Nephron progenitor cell (in vitro differentiated cells): ENCODE data around the gene TMTC2.
"Not testable (repeated sequence)": the region's sequence is repeated elsewhere in the genome, so short reads cannot be mapped to it uniquely, and the experiment has no call there.

ENCODE experiments used
- DNase-seq: peaks from one replicate; pipeline ENCODE4 v3.0.0; 2021
- H3K27ac Mint-ChIP-seq: 2 replicates; pipeline ENCODE4 v1.8.0; 2021; ENCODE audit warnings: mild to moderate bottlenecking, moderate library complexity, mixed read lengths
- H3K27me3 Mint-ChIP-seq: 2 replicates; pipeline ENCODE4 v1.8.0; 2021; ENCODE audit warnings: mild to moderate bottlenecking, low read depth, mixed read lengths; ENCODE audit not compliant: poor library complexity
- H3K36me3 Mint-ChIP-seq: 2 replicates; pipeline ENCODE4 v1.8.0; 2021; ENCODE audit warnings: low read depth, mixed read lengths
- H3K4me1 Mint-ChIP-seq: 2 replicates; pipeline ENCODE4 v1.8.0; 2021; ENCODE audit warnings: mixed read lengths
- H3K4me3 Mint-ChIP-seq: 2 replicates; pipeline ENCODE4 v1.8.0; 2021; ENCODE audit warnings: mild to moderate bottlenecking, moderate library complexity, mixed read lengths
- H3K9me3 Mint-ChIP-seq: 2 replicates; pipeline ENCODE4 v1.8.0; 2021; ENCODE audit warnings: mild to moderate bottlenecking, moderate library complexity, mixed read lengths
- TF ChIP-seq, protein P1 (sequence below): fragments of 200-600 bp; sonication (generic); IDR thresholded peaks from 2 replicates; pipeline ENCODE4 v1.5.0; 2021; ENCODE audit warnings: antibody characterized with exemption

Gene TMTC2

DNA sequence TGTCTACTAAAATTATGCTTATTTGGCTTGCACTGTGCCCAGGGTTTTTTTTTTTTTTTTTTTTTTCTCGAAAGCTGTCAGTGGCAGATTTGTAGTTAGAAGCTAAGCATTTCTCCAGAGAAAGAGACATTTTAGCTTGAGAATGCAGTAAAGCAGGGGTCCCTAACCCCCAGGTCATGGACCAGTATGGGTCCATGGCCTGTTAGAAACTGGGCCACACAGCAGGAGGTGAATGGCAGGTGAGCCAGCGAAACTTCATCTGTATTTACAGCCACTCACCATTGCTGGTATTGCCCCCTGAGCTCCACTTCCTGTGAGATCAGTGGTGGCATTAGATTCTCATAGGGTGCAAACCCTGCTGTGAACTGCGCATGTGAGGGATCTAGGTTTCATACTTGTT is 73.7 kb downstream of the TMTC2 start:
- Mint-ChIP-seq H3K9me3 (no peaks in the 10 kb centered on the region), H3K36me3 (peaks cover 8% of the 10 kb centered on the region), H3K4me3 (no peak overlapping the region), H3K4me1 (peaks cover 28% of the 10 kb centered on the region), H3K27me3 (no peaks in the 10 kb centered on the region), H3K27ac (no peak overlapping the region)
- TF ChIP-seq, protein P1, sequence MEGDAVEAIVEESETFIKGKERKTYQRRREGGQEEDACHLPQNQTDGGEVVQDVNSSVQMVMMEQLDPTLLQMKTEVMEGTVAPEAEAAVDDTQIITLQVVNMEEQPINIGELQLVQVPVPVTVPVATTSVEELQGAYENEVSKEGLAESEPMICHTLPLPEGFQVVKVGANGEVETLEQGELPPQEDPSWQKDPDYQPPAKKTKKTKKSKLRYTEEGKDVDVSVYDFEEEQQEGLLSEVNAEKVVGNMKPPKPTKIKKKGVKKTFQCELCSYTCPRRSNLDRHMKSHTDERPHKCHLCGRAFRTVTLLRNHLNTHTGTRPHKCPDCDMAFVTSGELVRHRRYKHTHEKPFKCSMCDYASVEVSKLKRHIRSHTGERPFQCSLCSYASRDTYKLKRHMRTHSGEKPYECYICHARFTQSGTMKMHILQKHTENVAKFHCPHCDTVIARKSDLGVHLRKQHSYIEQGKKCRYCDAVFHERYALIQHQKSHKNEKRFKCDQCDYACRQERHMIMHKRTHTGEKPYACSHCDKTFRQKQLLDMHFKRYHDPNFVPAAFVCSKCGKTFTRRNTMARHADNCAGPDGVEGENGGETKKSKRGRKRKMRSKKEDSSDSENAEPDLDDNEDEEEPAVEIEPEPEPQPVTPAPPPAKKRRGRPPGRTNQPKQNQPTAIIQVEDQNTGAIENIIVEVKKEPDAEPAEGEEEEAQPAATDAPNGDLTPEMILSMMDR: no peak
- no peak for DNase-seq

DNA sequence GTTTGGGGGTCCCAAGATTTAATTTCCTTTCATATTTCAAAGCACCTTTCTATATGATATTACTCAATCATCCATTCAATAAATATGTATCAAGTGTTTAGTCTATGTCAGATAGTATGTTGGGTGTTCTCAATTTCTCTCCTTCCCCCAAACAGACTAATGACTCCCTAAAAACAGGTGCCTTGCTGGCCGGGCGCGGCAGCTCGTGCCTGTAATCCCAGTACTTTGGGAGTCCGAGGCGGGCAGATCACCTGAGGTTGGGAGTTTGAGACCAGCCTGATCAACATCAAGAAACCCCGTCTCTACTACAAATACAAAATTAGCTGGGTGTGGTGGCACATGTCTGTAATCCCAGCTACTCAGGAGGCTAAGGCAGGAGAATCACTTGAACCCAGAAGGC is 78.5 kb downstream of the TMTC2 start:
- DNase-seq, H3K4me3 Mint-ChIP-seq, H3K27ac Mint-ChIP-seq, H3K27me3 Mint-ChIP-seq, H3K9me3 Mint-ChIP-seq: not testable (repeated sequence)
- peaks cover 14% of the 10 kb centered on the region for H3K4me1 Mint-ChIP-seq
- peaks cover 19% of the 10 kb centered on the region for H3K36me3 Mint-ChIP-seq

DNA sequence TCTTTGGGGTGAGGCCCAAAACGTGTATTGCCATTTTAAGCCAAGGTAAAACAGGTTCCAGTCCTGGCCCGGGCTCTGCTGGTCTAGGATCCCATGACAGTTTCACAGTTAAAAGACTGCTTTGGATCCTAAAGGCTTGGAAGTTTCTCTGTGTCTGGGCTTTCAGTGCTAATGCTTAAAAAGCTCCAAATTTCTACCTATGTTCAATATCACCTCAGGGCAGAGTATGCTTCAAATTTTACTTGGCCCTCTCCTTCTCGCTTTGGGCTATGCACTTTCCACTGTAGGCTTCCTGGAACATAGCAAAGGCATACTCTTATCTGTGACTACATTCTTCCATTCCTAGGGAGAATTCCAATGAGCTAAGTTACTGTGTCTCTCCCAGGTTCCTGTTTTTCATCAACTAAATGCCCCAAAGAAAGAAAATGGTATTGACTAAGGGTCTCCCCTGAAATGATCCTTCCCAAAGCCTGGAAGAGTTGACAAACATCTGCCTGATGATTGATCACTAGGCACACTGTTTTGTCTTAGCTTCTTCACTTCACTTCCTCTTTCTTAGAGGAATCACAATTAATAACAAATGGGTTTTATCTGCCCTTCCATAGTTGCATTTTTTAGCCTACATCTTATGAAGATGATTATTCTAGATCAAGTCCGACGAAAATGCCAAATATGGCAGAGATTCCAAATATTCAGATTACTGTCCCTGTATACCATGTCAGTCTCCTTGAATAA is 79.4 kb downstream of the TMTC2 start:
- peaks cover 7% of the 10 kb centered on the region for H3K27me3 Mint-ChIP-seq
- no peak for DNase-seq
- no peaks in the 10 kb centered on the region for H3K9me3 Mint-ChIP-seq
- peaks cover 19% of the 10 kb centered on the region for H3K36me3 Mint-ChIP-seq
- TF ChIP-seq, protein P1: no peak
- no peak overlapping the region for H3K27ac Mint-ChIP-seq
- peaks cover 11% of the 10 kb centered on the region for H3K4me1 Mint-ChIP-seq
- no peak overlapping the region for H3K4me3 Mint-ChIP-seq

DNA sequence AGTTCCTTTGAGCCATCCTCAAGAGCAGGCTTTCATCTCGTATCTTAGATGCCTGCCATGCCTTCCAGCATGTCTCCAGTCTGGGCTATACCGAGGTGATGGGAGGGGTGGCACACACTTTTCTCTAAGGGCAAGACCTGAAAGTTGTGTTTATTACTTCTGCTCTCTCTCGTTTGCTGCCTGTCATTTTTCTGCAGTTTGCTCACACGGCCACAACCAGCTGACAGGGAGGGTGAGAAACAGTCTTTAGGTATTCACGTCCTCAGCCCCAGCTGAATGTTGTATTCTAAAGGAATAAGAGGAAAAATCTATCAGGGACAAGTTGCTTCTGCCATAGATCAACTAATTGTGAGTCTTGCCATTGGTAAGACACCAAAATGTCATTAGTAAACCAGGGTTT is 88.0 kb downstream of the TMTC2 start:
- no peak for DNase-seq
- Mint-ChIP-seq H3K4me3 (no peak overlapping the region), H3K4me1 (peaks cover 15% of the 10 kb centered on the region), H3K27me3 (no peaks in the 10 kb centered on the region), H3K36me3 (peaks cover 5% of the 10 kb centered on the region), H3K9me3 (no peaks in the 10 kb centered on the region), H3K27ac (peak overlapping the region; percentile 49)
- TF ChIP-seq, protein P1: no peak

DNA sequence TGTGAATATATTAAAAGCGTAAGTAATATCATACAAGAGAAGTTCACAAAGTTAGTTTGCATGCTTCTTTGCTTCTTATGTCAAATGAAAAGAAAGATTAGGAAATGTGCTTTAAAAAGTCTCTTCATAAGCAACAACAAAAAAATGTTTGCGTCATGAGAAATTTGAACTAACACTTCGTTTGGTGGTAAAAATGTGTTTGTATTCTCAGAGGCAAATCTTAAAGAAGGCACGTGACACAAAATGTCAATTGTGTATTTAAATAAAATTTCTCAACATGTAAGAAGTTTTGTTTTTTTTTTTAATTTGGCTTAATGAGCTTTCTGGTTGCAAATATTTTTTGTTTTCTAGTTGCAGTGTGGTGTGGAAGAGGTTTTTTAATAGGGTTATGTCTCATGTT is 93.8 kb downstream of the TMTC2 start:
- Mint-ChIP-seq H3K27me3 (no peaks in the 10 kb centered on the region), H3K4me3 (no peak overlapping the region), H3K4me1 (peaks cover 50% of the 10 kb centered on the region), H3K36me3 (peaks cover 5% of the 10 kb centered on the region), H3K27ac (peak overlapping the region; percentile 73), H3K9me3 (no peaks in the 10 kb centered on the region)
- TF ChIP-seq, protein P1: no peak
- no peak for DNase-seq

DNA sequence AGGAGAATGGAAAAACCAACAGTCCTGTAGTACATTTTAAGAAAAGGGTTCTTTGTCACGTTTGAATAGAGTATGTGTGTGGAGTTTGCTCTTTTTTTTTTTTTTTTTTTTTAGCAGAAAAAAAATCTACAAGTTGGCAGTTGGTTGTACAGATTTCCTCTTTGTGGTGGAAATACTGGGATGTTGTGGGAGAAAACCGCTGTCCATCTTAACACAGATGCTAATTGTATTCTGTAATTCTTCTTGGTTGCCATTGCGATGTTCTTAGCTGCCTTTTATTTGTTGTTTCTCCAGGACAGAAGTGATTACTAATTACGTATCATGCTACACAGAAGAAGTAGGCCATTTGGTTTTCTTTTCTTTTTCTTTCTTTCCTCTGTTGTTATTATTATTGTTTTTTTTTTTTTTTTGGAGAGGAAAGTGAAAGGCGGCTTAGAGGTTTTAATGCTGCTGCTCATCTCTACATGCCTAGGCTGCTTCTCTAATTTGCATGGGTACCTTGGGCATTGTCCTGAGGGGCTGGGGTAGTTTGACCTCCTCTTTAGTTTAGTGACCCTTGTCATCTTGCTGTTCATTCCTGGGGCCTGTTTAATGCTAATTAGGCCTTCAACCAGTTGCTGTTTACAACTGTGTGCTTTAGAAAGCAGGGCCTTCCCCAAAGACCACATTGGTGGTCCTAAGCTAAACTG is 94.7 kb downstream of the TMTC2 start:
- H3K4me1 Mint-ChIP-seq: peaks cover 60% of the 10 kb centered on the region
- H3K4me3 Mint-ChIP-seq: peak overlapping the region; percentile 6
- peaks cover 5% of the 10 kb centered on the region for H3K36me3 Mint-ChIP-seq
- TF ChIP-seq, protein P1: no peak
- peak overlapping the region; percentile 91 for H3K27ac Mint-ChIP-seq
- DNase-seq: no peak
- no peaks in the 10 kb centered on the region for H3K9me3 Mint-ChIP-seq
- H3K27me3 Mint-ChIP-seq: no peaks in the 10 kb centered on the region
